Stimulated activated CD4-positive, alpha-beta T cell treated with anti-CD3 and anti-CD28 coated beads, Interleukin-4, amount 100 ng/mL, for 48 hours (primary cell): ENCODE data around the gene ZBTB37.
A peak's percentile ranks its signal among the peaks of the same experiment; 100 is the strongest.
"Not testable (repeated sequence)": the region's sequence is repeated elsewhere in the genome, so short reads cannot be mapped to it uniquely, and the experiment has no call there.

ENCODE experiments used
- DNase-seq, 2 donors: peaks; one replicate each; pipeline ENCODE4 v3.0.0-alpha.2; 2020; ENCODE audit warnings: low read depth in 2 of 2

ZBTB37 gene

GRCh38 chr1:173868266-173869020, at the start of gene ZBTB37:
TSS of gene ZBTB37 (plus strand) at chr1:173868380. CDS start at chr1:173870226, 1,846 bp downstream.
- peak; percentile 92 to 95 for DNase-seq

- no peak for DNase-seq
Measured at GRCh38 chr1:173818459-173818858, 49.7 kb upstream of the ZBTB37 start.

- DNase-seq: no peak
Measured at GRCh38 chr1:173821680-173822079, 46.5 kb upstream of the ZBTB37 start.

GRCh38 chr1:173823781-173824314, 44.3 kb upstream of the ZBTB37 start:
- DNase-seq: no peak

- DNase-seq: peak; percentile 79 to 82
Measured at GRCh38 chr1:173824315-173825081, 43.7 kb upstream of the ZBTB37 start, which contains the start of the genes CENPL and DARS2. TSS of gene CENPL (minus strand) at chr1:173824883. CDS start at chr1:173811299, 13,584 bp downstream. TSS of gene DARS2 (plus strand) at chr1:173824673. CDS start at chr1:173825230, 557 bp downstream.

GRCh38 chr1:173827611-173828010, 40.6 kb upstream of the ZBTB37 start:
- no peak for DNase-seq

GRCh38 chr1:173832748-173833147, 35.4 kb upstream of the ZBTB37 start:
- DNase-seq: no peak

GRCh38 chr1:173852105-173852504, 16.1 kb upstream of the ZBTB37 start:
- DNase-seq: no peak

GRCh38 chr1:173853074-173853473, 15.1 kb upstream of the ZBTB37 start:
- DNase-seq: no peak

GRCh38 chr1:173856014-173856413, 12.2 kb upstream of the ZBTB37 start:
- DNase-seq: no peak

GRCh38 chr1:173856903-173857302, 11.3 kb upstream of the ZBTB37 start:
- no peak for DNase-seq

GRCh38 chr1:173857363-173857917, 10.7 kb upstream of the ZBTB37 start:
- no peak for DNase-seq

- DNase-seq: not testable (repeated sequence)
Measured at GRCh38 chr1:173859547-173859946, 8.6 kb upstream of the ZBTB37 start.

GRCh38 chr1:173860065-173860464, 8.1 kb upstream of the ZBTB37 start:
- DNase-seq: no peak

GRCh38 chr1:173861731-173862145, 6.4 kb upstream of the ZBTB37 start:
- DNase-seq: no peak

GRCh38 chr1:173862146-173862768, 5.9 kb upstream of the ZBTB37 start:
- DNase-seq: peak in 1 of 2 donors; percentile 26

- no peak for DNase-seq
Measured at GRCh38 chr1:173862769-173863223, 5.4 kb upstream of the ZBTB37 start.

- DNase-seq: no peak
Measured at GRCh38 chr1:173863224-173864161, 4.7 kb upstream of the ZBTB37 start.

GRCh38 chr1:173864179-173864867, 3.9 kb upstream of the ZBTB37 start:
- DNase-seq: no peak
